SU-DHL-6 (cell line): ENCODE data around the gene ART4.

Experiments used
- CTCF ChIP-seq: fragments of 200-600 bp; sonication (generic); IDR thresholded peaks from one replicate; pipeline ENCODE4 v1.5.1; 2017; ENCODE audit warnings: antibody characterized with exemption, mild to moderate bottlenecking, low read length, moderate library complexity; ENCODE audit not compliant: insufficient read depth, poor library complexity, severe bottlenecking
- EZH2phosphoT487 ChIP-seq: fragments of 200-600 bp; sonication (generic), shearing (Covaris generic); conservative IDR thresholded peaks from 2 replicates; pipeline ENCODE4 v1.6.1; 2018; ENCODE audit warnings: mild to moderate bottlenecking, antibody characterized with exemption, low read length, moderate library complexity, mixed read lengths

DNA sequence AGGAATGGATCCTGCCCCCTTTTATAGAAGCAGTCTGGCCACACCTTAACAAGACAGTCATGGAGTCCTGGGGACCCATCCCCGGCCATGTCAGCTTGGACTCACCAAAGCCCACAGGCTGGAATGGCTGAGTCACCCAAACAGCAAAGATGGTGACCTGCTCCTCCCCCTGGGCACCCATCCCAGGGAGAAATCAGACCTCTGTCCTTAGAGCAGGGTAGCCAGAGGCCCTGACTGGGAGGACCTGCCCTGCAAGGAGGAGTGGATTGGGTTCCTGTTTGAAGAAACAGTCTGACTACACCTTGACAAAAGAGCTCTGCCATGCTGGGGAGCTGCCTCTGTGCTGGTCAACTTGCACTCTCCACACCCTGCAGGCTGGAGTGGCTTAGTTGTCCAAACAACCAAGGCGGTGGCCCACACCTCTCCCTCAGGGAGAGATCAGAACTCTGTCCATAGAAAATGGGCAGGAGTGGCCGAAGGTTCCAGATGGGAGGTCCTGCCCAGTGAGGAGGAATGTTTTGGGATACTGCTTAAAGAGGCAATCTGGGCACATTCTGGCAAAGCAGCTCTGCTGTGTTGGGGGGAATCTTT is 25.7 kb upstream of the ART4 start:
- TF ChIP-seq EZH2phosphoT487 (no peak), CTCF (no peak)
